SK-MEL-5 (cell line): ENCODE data around the gene C1QL3. TPM values are rescaled to one million over a fixed set of nuclear protein-coding genes. Genes with fewer than 3 reads are reported as not detected.

Experiments used
- DNase-seq: peaks from one replicate; pipeline ENCODE4 v3.0.0-alpha.2; 2016; ENCODE audit warnings: low read depth, low spot score
- in situ Hi-C: cut with HindIII; loops from 2 replicates; pipeline ENCODE4 v1.10.0; 2016; ENCODE audit warnings: low sequenced_read_pairs, high pct_unique_total_duplicates, low pct_unique_long_range_greater_than_20kb
- polyA plus RNA-seq, 2 experiments: library from polyadenylated mRNA; depleted of rRNA; stranded (reverse); fragments of >200 nt; gene quantifications; 2 replicates each; pipeline ENCODE4 v1.2.3, GENCODE V29; 2015
- total RNA-seq: library from RNA; depleted of rRNA; stranded (reverse); fragments of >200 nt; shearing (Covaris generic); gene quantifications from 2 replicates; pipeline ENCODE4 v1.2.3, GENCODE V29; 2014; rRNA removed

Gene C1QL3
- not detected in 2 replicates for total RNA-seq
- 0.14 TPM in 1 of 2 replicates, not detected in the other for polyA plus RNA-seq (2015; cell fraction: cytosol; rRNA removed)
- not detected in 2 replicates for polyA plus RNA-seq (2015; cell fraction: nucleus; rRNA removed)

DNA sequence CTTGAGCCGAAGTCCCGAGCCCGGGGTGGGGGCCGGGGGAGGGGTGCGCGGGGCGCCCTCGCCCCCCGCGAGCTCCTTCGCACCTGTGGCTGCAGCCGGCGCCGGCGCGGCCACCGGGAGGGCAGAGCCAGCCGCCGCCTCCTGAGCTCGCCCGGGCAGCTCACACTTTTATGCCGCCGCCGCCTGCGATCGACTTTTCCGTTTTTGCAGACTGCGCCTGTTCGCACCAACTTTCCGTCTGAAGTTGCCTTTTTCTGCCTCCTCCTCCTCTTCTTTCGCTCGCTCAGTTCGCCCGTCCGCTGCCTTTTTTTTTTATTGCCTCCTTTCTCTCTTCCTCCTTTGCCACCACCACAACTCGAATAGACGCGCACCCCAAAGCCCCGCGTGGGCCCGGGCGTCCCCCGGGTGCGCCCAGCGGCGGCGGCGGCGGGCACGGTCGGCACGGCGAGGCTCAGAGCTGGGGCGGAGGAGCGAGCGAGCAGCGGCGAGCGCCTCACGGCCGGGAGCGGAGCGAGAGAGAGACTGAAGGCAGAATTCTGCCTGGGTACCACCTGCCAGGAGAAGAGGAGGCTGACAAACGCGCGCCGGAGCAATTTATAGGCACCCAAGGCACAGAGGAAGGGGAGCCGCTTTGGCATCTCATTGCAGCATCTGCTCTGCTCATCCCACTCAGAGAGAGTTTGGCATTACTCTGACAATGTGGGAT is at the start of gene C1QL3:
Gene C1QL3 (minus strand): TSS at position 569 of the 706 bp plus-strand sequence. CDS start 814 bp downstream, outside the sequence.
- in situ Hi-C loops, result no loop called here
- DNase-seq, result no peak

DNA sequence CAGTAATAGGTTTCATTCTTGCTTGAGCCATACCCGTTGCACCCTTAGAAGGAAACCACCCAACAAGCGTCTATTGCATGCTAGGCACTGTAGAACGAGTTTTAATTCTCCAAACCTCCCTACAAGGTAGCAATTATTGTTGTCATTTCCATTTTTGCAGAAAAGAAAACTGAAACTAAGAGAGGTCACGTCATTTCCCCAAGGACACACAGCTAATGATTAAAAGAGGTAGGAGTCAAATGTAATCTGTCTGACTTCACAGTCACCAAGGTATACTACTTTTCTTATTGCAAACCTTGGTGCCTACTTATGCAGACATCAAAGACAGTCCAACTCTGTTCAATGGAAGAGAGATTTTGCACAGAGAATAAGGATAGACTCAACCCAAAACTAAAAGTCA is 49.1 kb upstream of the C1QL3 start:
- DNase-seq, result no peak
- in situ Hi-C loops, result no loop called here

DNA sequence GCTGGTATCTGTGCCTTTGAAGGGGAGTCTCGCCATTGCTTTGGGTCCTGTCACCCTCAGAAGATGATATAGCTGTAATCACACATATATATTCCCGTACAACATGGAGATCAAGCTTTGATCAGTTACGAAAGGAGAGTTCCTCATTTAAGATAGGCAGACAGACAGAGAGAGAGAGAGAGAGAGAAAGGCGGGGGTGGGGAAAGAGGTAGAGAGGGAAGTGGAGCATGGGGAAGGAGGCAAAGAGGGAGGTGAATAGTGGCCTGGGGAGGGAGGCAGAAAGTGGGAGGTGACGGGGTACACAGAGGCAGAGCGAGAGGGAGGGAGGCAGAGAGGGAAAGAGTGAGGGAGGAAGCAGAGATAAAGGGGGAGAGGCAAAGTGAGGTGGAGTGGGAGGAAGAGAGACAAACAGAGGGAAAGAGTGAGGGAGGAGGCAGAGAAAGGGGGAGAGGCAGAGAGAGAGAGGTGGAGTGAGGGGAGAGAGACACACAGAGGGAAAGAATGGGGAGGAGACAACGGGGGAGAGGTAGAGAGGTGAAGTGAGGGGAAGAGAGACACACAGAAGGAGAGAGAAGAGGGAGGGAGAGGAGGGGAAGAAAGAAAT is 44.6 kb upstream of the C1QL3 start:
- DNase-seq, result no peak
- in situ Hi-C loops, result no loop called here

DNA sequence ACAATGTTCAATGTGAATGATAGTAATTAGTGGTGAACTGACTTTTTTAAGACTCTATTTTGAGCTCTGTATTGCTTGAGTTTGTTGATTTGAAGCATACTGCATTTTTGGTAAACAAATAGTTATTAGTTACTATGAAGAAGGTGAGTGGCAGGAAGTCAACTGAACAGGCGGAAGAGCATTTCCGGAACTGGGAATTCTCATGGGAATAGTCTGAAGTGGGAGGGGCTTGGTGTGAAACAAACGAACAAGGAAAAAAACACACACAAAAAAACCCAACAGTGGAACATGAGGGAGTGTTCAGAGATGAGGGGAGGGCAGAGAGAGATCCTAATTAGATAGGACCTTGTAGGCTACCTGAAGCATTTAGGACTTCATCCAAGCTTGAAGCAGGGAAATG is 43.9 kb upstream of the C1QL3 start:
- peak; percentile 6 for DNase-seq
- in situ Hi-C loops, result no loop called here

DNA sequence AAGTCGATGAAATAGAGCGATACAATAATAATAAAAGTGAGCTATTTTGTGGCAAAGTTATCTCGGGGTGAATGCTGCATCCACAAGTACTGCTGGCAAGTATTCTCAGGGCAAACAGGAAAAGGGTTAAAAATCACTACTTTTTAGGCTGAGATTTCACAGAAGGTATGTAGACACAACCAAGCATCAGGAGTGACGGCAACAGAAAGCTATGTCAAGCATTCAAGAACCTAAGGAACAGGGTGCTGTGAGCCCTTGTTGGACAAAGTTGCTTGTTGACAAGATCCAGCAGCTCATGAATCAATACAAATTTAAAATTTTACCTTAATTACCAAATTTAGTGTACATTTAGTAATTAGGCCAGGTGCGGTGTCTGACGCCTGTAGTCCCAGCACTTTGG is 41.2 kb upstream of the C1QL3 start:
- DNase-seq, result no peak
- in situ Hi-C loops, result no loop called here

DNA sequence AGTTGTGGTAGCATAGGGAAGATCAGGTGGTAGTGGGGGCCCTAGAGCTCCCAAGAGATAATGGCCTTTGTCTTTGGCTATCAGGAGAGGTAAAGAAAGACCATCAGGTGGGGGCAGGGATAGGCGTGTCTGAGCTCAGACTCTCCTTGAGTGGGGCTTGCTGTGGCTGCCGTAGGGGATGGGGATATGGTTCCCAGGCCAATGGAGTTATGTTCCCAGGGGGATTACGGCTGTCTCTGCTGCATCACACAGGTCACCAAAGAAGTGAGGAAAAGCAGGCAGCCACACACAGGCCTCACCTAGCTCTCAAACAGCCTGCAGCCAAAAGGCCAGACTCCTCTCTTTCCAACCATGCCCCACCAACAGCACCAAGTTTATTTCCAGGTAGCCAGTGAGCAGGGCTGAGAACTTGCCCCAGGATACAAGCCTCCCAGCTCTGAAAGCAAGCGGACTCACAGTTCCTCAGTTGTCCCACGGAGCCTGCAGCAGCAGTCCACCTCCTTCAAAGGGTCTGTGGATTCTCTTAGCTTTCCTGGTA is 37.6 kb upstream of the C1QL3 start:
- in situ Hi-C loops, result no loop called here
- DNase-seq, result no peak

DNA sequence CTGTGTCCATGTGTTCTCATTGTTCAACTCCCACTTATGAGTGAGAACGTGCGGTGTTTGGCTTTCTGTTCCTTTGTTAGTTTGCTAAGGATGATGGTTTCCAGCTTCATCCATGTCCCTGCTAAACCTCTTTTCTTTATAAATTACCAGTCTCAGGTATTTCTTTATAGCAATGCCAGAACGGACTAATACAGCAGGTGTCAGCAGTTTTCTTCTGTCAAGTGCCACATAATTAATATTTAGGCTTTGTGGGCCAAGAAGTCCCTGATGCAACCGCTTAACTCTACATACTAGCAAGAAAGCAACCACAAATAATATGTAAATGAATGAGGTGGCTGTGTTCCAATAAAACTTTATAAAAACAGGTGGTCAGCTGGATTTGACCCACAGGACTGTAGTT is 26.3 kb upstream of the C1QL3 start:
- DNase-seq, result no peak
- in situ Hi-C loops, result no loop called here

DNA sequence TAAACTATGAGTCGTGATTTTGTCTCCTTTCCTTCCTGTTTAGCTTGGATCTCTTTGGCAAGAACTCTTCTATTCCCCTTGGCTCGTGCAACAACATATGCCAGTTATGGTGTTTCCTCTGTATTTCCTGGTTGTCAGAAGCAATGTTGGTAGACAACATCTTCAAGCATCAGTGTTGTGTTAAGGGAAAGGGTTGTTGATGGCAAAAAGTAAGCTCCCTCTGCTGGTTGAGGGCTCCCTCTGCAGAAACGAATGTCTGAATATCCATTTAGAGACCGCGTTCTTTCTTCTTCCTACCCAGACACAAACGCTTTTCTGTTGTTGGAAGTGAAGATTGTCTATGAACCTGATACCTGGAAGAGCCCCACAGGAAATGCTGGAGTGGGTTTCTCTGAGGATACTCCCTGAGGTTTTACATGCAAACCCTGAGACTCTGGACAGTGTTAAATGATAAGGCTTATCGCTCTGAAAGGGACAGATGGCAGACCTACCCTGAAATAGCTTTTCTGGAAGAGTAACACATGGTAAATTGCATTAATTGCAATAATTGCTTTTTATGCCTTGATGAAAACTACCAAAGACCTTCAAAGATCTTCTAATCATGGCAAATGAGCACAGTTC is 23.5 kb upstream of the C1QL3 start:
- DNase-seq, result peak; percentile 71
- in situ Hi-C loops, result no loop called here

DNA sequence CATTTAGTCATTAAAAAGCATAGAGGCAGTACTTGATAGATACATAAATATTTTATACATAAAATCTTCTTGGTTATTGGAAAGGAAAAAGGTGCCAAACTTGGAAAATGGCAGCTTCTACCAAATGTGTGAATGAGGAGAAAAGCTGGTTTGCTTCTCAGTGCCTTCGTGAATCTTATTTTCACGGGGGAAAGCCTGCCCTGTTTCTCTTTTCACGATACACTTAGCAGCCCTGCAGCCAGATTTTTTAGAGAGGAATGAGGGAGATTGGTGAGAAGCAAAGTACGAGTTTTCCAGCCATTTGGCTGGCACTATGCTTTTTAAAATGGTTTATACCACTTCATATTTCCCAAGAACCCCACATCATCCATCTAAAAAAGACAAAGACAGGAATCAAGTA is 22.9 kb upstream of the C1QL3 start:
- in situ Hi-C loops, result no loop called here
- DNase-seq, result no peak

DNA sequence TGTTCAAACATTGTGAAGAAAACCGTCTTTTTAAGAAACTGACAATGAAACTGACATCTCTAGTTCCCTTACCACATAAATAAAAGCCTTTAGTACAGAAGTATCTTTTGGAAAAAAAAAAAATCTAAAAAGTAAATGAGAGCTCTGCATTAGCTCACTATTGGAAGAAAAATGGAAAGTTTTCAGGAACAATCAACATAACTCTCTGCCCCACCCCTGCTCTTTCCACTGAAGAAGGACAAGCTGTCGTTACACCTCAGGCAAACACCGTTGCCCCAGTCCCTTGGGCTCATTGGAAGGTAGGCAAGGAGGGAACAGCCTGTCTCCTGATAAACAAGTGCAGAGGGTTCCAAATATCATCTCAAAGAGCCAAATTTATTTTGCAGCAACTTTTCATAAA is 22.4 kb upstream of the C1QL3 start:
- in situ Hi-C loops, result no loop called here
- DNase-seq, result no peak

DNA sequence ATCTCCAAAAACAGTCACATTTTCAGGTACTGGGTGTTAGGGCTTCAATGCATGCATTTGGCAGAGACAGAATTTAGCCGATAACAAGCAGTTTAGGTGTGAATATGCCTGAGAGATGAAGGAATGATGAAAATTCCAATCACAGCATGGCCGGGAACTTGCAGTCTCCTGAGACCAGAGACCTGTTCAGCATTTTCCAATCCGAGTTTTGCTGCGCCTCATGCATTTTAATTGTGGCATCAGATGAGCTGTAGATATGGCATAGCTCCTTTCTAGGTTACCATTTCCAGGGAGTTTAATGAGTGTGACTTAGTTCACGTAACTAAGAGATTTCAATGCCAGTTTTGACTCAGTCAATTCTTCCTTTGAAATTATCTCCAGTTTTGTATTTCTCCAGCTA is 14.5 kb upstream of the C1QL3 start:
- in situ Hi-C loops, result no loop called here
- no peak for DNase-seq

DNA sequence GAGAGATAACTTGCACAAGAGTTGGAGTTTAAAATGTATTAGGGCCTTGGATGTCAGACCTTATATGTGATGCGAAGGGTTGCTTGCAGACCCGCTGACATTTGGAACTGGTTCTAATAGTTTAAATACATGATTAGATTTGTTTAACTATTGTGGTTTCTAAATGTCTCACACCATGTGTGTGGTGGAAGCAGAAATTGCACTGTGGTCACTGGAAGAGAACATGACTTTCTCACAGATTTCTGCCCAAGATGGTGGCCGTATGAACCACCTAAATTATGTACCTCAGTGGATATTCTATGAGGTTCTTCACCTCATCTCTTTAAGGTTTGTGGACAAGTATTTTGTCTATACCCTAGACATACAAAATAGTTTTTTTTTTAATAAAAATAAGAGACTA is 8.2 kb upstream of the C1QL3 start:
- in situ Hi-C loops, result no loop called here
- no peak for DNase-seq

DNA sequence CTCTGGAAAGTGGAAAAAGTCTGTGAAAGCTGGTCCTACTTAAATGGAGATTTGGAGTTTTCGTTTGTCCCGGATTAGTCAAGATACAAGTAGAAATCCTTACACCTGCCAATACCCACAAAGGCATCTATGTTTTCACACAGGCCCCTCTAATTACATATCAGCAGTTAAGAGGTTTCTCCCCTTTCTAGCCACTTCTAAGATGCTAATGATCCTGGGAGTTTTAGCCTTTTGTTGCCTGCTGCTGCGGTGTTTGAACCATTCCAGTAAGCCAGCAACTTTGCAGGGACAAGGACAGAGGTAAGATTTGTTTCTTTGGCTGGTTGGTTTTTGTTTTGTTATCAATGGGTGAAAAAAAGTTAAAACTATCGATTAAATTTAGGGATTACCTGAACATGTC is 5.8 kb upstream of the C1QL3 start:
- DNase-seq, result no peak
- in situ Hi-C loops, result no loop called here

DNA sequence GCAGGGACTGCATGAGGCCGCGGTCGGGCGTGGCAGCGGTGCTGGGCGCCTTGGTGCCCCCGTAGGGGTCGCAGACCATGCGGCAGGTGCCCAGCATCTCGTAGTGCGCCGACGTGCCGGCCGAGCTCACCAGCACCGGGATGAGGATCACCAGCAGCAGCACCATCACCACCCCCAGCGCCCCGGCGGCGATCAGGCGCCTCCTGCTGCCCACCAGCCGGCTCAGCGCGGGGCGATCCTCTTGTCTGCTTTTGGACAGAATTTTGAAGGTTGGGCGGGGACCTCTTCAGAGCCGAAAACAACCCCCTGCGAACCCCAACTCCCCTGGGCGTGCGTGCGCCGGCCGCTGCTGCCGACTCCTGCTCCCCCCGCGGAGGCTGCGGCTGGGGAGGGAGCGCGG is 779 bp downstream of the C1QL3 start:
- DNase-seq, result no peak
- in situ Hi-C loops, result no loop called here

DNA sequence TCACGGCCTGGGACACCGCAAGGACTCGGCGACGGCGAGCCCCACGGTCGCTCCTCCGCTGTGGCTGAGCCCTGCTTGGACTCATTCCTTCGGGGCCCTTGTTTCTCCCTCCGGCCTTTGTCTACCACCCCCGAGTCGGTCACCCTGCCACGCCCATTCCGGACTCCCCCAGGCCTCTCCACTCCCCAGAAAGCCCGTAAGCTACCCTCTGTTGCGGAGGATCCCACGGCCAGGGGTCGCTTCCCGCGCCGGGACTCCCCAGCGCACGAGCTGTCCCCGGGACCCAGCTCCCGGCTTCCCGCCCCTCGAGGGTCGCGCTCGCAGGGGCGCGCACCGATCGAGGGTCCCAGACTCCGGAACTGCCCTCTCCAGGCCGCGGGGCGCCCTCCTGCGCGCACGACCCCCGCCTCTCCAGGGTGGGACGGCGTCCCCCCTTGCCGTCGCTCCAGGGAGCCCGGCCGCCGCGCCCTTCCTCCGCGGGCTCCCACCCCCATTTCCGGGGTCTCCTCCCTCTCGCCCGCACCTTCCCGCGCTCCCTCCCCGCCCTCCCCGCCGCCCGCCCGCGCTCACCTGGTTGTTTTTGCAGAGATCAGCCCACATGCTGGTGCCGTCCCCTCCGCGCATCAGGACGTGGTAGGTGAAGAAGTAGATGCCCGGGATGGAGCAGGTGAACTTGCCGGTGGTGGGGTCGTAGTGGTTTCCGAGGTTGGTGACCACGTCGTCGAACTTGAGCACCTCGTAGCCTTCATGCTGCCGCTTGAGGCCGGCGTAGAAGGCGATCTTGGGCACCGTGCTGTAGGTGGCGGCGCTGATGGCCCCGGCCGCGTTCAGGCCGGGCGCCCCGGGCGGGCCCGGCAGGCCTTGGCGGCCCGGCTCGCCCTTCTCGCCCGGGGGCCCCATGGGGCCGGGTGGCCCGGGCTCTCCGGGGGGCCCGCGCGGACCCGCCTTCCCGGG is 1.5 kb downstream of the C1QL3 start:
- in situ Hi-C loops, result no loop called here
- DNase-seq, result no peak

DNA sequence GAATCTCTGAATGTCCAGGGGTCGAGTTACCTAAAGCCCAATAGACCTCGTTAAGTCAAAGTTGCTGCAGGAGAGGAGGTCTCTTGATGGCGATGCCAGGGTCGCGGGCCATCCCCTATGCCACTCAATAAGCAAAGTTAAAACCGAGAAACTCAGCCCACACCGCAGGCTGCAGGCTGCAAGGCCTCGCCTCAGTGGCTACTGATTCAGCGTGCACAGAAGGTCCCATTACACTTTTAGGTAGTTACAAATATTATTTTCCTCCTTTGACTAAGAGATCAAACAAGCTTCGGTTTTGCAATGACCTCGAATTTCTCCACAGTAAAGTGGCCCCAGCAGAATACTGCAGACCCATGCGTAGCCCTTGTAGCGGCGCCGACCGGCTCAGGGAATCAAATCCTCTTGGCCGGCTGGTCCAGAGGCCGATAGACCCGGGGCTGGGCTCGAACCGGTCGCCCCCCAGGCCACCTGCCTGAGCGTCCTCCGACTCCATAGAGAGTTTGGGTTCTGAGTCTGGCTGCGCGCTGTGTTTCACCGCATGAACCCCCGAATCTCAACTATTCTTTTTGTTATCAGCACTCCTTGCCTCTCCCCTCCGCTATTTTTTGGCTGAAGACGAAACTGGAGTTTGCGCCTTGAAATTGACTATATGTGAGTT is 2.3 kb downstream of the C1QL3 start:
- DNase-seq, result no peak
- in situ Hi-C loops, result no loop called here

DNA sequence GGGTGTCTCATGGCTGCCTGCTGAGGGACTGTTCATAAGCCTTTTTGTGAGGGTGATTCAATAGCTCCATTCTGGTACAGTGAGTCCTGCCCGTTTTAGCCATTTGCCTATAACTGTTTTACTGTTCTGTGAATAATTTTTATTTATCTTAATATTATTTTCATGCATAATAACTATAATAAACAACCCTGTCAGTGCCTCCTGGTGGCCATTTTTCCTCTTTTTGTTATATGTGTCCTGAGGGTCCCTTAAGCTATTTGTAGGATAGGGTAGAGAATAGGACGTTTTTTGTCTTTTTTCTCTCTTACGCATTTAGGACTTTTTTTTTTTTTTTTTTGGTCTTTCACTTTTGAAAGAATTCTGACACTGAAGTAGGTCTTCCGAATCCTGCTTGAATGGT is 2.9 kb downstream of the C1QL3 start:
- in situ Hi-C loops, result no loop called here
- peak; percentile 16 for DNase-seq
